ENCODE data around the gene ZBTB20.

ZBTB20 gene

DNA sequence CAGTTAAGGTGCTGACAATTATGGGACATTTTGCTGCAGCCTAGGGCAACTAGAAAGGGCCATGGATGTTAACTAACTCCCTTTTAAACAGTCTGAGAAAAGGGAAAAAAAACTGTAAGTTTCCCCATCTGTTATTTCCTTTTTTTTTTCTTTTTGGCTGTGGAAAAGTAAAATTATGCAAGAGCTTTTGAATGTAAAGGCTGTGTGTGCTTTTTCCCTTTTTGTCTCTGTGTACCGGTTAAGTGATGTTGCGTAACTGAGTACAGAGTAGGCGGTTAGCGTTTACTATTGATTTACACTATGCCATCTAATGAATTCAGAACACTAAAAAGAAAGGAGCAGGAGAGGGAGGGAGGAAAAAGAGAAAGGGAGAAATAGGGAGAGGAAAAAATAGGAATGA is 449.7 kb downstream of the ZBTB20 start:
- DNase-seq (ENCODE audit: low read depth) = peak; percentile 11
- TF ChIP-seq, protein P1, sequence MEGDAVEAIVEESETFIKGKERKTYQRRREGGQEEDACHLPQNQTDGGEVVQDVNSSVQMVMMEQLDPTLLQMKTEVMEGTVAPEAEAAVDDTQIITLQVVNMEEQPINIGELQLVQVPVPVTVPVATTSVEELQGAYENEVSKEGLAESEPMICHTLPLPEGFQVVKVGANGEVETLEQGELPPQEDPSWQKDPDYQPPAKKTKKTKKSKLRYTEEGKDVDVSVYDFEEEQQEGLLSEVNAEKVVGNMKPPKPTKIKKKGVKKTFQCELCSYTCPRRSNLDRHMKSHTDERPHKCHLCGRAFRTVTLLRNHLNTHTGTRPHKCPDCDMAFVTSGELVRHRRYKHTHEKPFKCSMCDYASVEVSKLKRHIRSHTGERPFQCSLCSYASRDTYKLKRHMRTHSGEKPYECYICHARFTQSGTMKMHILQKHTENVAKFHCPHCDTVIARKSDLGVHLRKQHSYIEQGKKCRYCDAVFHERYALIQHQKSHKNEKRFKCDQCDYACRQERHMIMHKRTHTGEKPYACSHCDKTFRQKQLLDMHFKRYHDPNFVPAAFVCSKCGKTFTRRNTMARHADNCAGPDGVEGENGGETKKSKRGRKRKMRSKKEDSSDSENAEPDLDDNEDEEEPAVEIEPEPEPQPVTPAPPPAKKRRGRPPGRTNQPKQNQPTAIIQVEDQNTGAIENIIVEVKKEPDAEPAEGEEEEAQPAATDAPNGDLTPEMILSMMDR (conservative IDR thresholded peaks at IDR 0.05; ENCODE audit: low read depth, low read length) = no peak

DNA sequence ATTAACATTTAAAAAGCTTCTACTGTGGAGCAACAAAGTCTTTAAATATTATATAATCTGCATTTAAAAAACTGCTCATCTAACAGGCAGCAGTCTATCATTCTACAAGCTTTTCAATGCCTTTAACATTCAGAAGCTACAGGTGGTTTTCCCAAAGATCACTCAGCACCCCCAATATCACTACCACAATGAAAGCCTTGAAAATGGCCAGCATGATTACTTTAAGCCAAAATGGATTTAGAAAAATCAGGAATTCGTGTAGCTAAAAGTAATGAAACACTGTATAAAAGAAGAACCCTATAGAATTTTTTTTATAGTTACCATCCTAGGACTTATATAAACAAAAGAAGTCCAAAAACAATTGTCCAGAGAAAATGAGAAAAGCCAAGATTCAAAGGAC is 452.8 kb downstream of the ZBTB20 start:
- H3K4me3 ChIP-seq (ENCODE audit: low read depth, low read length) = no peak overlapping the region
- TF ChIP-seq, protein P1 (conservative IDR thresholded peaks at IDR 0.05; ENCODE audit: low read depth, low read length) = no peak
- no peak for DNase-seq (ENCODE audit: low read depth)

More for the DNA sequence above, 449.7 kb downstream of the ZBTB20 start:
- no peak overlapping the region for H3K4me3 ChIP-seq (ENCODE audit: low read depth, low read length)

DNA sequence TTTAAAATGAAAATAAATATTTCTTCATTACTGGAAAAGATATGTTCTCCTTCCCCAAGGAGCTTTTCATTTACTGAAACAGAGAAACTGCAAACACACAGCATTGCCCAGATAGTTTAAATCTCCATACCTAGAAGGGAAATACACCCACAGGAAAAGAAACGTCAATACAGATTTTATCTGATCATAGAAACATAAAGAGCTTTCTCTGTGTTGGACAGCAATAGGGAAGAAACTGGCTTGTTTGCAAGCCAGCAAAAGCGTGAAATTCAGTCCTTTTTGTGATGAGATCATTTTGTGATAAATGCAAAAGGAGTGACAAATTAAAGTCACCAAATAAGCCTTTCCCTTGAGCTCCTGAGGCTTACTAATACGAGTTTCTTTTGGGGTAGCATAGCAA is 455.2 kb downstream of the ZBTB20 start:
- DNase-seq (ENCODE audit: low read depth) = no peak
- TF ChIP-seq, protein P1 (conservative IDR thresholded peaks at IDR 0.05; ENCODE audit: low read depth, low read length) = no peak
- no peak overlapping the region for H3K4me3 ChIP-seq (ENCODE audit: low read depth, low read length)

DNA sequence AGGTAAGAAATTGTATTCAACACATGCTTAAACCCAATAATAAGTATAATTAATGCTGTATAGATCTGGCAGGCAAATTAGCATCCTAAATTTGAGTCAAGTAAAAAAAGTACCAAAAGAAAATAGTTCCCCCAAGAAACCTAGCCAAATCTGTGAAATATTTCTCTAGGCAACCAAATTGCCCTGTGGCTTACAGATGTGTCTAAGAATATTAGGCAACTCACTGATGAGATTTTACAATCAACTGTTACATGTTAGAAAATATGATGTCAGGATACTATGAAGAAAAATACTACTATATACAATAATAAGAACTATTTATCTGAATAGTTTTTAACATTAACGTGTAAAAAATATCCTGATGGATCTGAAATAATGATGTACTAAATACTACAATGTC is 456.2 kb downstream of the ZBTB20 start:
- no peak overlapping the region for H3K4me3 ChIP-seq (ENCODE audit: low read depth, low read length)
- no peak for DNase-seq (ENCODE audit: low read depth)
- TF ChIP-seq, protein P1 (conservative IDR thresholded peaks at IDR 0.05; ENCODE audit: low read depth, low read length) = no peak

DNA sequence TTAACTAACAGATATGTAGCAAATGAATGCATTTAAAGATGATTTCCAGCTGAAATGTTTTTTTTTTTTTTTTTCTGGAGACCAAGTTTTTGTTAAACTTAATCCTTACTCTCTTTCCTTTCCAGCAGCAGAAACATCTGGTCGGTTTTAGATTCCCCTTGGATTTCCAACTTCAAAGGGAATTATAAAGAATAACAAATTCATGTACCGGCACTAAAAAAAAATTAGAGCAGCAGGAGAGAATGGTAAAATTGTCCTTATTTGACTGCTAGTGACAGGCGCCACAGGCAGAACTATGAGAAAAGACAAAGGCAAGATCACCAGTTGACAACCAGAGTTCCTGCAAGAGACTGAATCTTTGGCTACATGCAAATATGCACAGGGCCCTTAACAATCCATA is 459.9 kb downstream of the ZBTB20 start:
- H3K4me3 ChIP-seq (ENCODE audit: low read depth, low read length) = no peak overlapping the region
- no peak for DNase-seq (ENCODE audit: low read depth)
- TF ChIP-seq, protein P1 (conservative IDR thresholded peaks at IDR 0.05; ENCODE audit: low read depth, low read length) = no peak

DNA sequence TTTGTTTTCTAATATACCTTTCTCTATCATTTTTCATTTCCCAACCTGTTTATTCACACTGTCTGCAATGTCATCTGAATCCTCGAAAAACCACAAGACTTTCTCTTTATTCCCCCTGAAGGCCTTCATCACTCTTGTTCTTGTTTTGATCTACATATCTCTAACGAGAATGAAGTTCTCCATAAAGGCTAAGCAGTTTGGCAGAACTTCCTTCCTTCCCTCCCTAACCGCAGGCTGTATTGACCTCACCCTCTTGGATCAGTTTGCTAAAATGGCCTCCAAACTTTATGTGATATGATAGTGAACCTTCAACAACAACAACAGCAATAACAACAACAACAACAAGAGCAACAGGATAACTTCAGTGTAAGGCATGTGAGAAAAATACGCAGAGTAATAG is 460.5 kb downstream of the ZBTB20 start:
- no peak overlapping the region for H3K4me3 ChIP-seq (ENCODE audit: low read depth, low read length)
- TF ChIP-seq, protein P1 (conservative IDR thresholded peaks at IDR 0.05; ENCODE audit: low read depth, low read length) = no peak
- peak; percentile 34 for DNase-seq (ENCODE audit: low read depth)

DNA sequence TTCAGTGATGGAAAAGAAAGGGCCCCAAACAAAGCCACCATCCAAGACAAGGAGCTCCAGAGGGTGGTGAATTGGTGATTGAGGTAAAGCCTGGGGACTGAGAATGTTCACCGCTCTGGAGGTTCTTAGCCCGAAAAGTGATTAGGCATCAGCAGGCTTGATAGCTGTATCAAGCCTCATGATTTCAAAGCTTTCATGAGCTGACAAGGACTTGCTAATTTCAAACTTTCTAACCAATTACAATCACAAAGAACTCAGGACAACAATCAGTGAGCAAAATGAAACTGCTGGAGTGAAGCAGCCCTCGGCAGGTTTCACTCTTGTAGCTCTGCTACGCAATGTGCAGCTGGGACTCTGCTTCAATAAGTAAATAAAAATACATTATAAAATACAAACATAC is 461.9 kb downstream of the ZBTB20 start:
- no peak overlapping the region for H3K4me3 ChIP-seq (ENCODE audit: low read depth, low read length)
- DNase-seq (ENCODE audit: low read depth) = peak; percentile 40
- TF ChIP-seq, protein P1 (conservative IDR thresholded peaks at IDR 0.05; ENCODE audit: low read depth, low read length) = no peak
